CD14-positive monocyte (primary cell): Measurements from ENCODE around the gene TTC39B. TPM values are rescaled to one million over a fixed set of nuclear protein-coding genes. Genes with fewer than 3 reads are reported as not detected.

Source experiments
- DNase-seq, 3 donors: peaks; one replicate each; pipeline ENCODE4 v3.0.0-alpha.2; 2011 to 2022
- H2AFZ ChIP-seq: 2 replicates; pipeline ENCODE4 v1.6.0; 2012; ENCODE audit warnings: mild to moderate bottlenecking, low read depth, low read length, inconsistent platforms; ENCODE audit not compliant: insufficient read depth, poor library complexity, severe bottlenecking
- H3K27ac ChIP-seq, 2 donors: 1 replicate in 1 of 2; 2 replicates in 1 of 2; pipeline ENCODE4 v1.5.1; 2012 to 2013; ENCODE audit warnings: low read length in 2 of 2, control low read depth in 1 of 2, inconsistent platforms in 1 of 2, low read depth in 1 of 2, mild to moderate bottlenecking in 1 of 2
- H3K27me3 ChIP-seq, 2 donors: one replicate each; pipeline versions ENCODE4 v1.6.0 to v1.6.1; 2011 to 2013; ENCODE audit warnings: low read length in 2 of 2; ENCODE audit not compliant: control insufficient read depth in 2 of 2, insufficient read depth in 2 of 2
- H3K36me3 ChIP-seq, 2 donors: replicated peaks in 1 of 2; 1 replicate in 1 of 2; 2 replicates in 1 of 2; pipeline versions ENCODE4 v1.5.1 to v1.6.1; 2012 to 2013; ENCODE audit warnings: low read length in 2 of 2, control low read depth in 1 of 2, inconsistent platforms in 1 of 2, mild to moderate bottlenecking in 1 of 2; ENCODE audit not compliant: insufficient read depth in 2 of 2, control insufficient read depth in 1 of 2
- H3K4me1 ChIP-seq, 2 donors: 1 replicate in 1 of 2; 2 replicates in 1 of 2; pipeline versions ENCODE4 v1.5.1 to v1.6.1; 2012 to 2013; ENCODE audit warnings: low read length in 2 of 2, control low read depth in 1 of 2, inconsistent platforms in 1 of 2, mild to moderate bottlenecking in 1 of 2, moderate library complexity in 1 of 2; ENCODE audit not compliant: insufficient read depth in 2 of 2, control insufficient read depth in 1 of 2
- H3K4me2 ChIP-seq: replicated peaks from 2 replicates; pipeline ENCODE3; 2012; ENCODE audit warnings: low read length, moderate library complexity, mild to moderate bottlenecking; ENCODE audit not compliant: poor library complexity, severe bottlenecking; ENCODE audit errors: extremely low read depth
- H3K4me3 ChIP-seq, 3 experiments: fragments of 200-600 bp in 1 of 3; sonication (generic) in 1 of 3; replicated peaks in 1 of 3; 1 replicate in 2 of 3; 2 replicates in 1 of 3; pipeline ENCODE4 v1.5.1; 2011 to 2013; ENCODE audit warnings: low read length in 3 of 3, mild to moderate bottlenecking in 3 of 3, control low read depth in 2 of 3, low read depth in 2 of 3, inconsistent platforms in 1 of 3, moderate library complexity in 1 of 3
- H3K79me2 ChIP-seq: 2 replicates; pipeline ENCODE4 v1.6.0; 2012; ENCODE audit warnings: mild to moderate bottlenecking, control low read depth, inconsistent platforms, low read length, moderate library complexity; ENCODE audit not compliant: insufficient read depth
- H3K9ac ChIP-seq: 2 replicates; pipeline ENCODE4 v1.6.0; 2017; ENCODE audit warnings: low read length, mild to moderate bottlenecking; ENCODE audit not compliant: insufficient read depth, poor library complexity, severe bottlenecking
- H3K9me3 ChIP-seq, 2 donors: replicated peaks in 1 of 2; 1 replicate in 1 of 2; 2 replicates in 1 of 2; pipeline versions ENCODE4 v1.5.1 to v1.6.1; 2012 to 2013; ENCODE audit warnings: low read length in 2 of 2, control low read depth in 1 of 2; ENCODE audit not compliant: control insufficient read depth in 1 of 2, insufficient read depth in 1 of 2
- H4K20me1 ChIP-seq: 2 replicates; pipeline ENCODE4 v1.6.0; 2012; ENCODE audit warnings: mild to moderate bottlenecking, low read length, control low read depth, moderate library complexity; ENCODE audit not compliant: insufficient read depth
- H3K27ac Mint-ChIP-seq, 7 donors: one replicate each; pipeline ENCODE4 v1.8.0; 2020; ENCODE audit warnings: mild to moderate bottlenecking in 7 of 7, mixed read lengths in 7 of 7, moderate library complexity in 6 of 7, inconsistent platforms in 2 of 7
- H3K27me3 Mint-ChIP-seq, 3 donors: one replicate each; pipeline ENCODE4 v1.8.0; 2021 to 2022; ENCODE audit warnings: low read depth in 3 of 3, mild to moderate bottlenecking in 3 of 3, mixed read lengths in 3 of 3, moderate library complexity in 3 of 3, inconsistent platforms in 1 of 3
- H3K36me3 Mint-ChIP-seq, 2 donors: one replicate each; pipeline ENCODE4 v1.8.0; 2020; ENCODE audit warnings: mixed read lengths in 2 of 2, inconsistent platforms in 1 of 2, mild to moderate bottlenecking in 1 of 2
- H3K4me1 Mint-ChIP-seq: one replicate; pipeline ENCODE4 v1.8.0; 2020; ENCODE audit warnings: mild to moderate bottlenecking, mixed read lengths
- H3K4me3 Mint-ChIP-seq, 2 donors: one replicate each; pipeline ENCODE4 v1.8.0; 2020; ENCODE audit warnings: mild to moderate bottlenecking in 2 of 2, mixed read lengths in 2 of 2, moderate library complexity in 1 of 2
- H3K9me3 Mint-ChIP-seq, 7 donors: one replicate each; pipeline ENCODE4 v1.8.0; 2020 to 2022; ENCODE audit warnings: mixed read lengths in 7 of 7, mild to moderate bottlenecking in 6 of 7, moderate library complexity in 6 of 7, inconsistent platforms in 2 of 7
- WGBS: methylation state at CpG from one replicate; pipeline ENCODE4 v1.1.5; 2013; ENCODE audit warnings: missing lambda C conversion rate; ENCODE audit not compliant: insufficient coverage; 5-methylcytosine and 5-hydroxymethylcytosine counted together
- intact Hi-C, 2 donors: fragments of 100-400 bp; cut with micrococcal nuclease; formaldehyde crosslinking; loops; one replicate each; pipeline versions ENCODE4 v1.15.0 to v1.15.1; 2023
- polyA plus RNA-seq, 3 donors: library from polyadenylated mRNA; depleted of rRNA in 1 of 3; unstranded in 2 of 3; stranded (reverse) in 1 of 3; fragments of 300-500 nt in 2 of 3; fragments of >200 nt in 1 of 3; fragmentation: Illumina TruSeq in 2 of 3; gene quantifications; 1 replicate in 2 of 3; 2 replicates in 1 of 3; pipeline ENCODE4 v1.2.3, GENCODE V29; 2012 to 2021
- TF ChIP-seq, protein P1 (sequence below): fragments of 200-600 bp; IDR thresholded peaks from one replicate; pipeline ENCODE4 v1.8.0; 2022; ENCODE audit warnings: antibody characterized with exemption, mild to moderate bottlenecking

Gene TTC39B
- polyA plus RNA-seq, 3 donors, result 0.87 to 5.3 (median 3.1) TPM

DNA sequence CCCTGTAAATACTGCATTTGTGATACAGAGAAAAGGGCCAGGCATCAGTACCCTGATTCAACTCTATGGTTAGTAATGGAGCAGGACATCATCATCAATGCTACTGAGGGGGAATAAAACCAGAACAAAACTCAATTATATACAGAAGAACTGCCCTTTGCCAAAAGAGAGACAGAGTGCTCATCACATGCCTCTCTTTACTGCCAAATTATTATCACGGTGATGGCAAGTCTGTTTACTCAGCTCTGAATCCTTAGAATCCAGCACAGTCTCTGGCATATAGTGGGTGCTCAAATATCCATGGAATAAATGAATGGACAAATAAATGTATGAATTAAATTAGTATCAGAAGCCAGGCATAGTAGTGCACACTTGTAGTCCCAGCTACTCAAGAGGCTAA, 130.2 kb downstream of the TTC39B start:
- H3K4me3 Mint-ChIP-seq, result no peak overlapping the region
- H2AFZ ChIP-seq, result no peak overlapping the region
- no peaks in the 10 kb centered on the region for H3K79me2 ChIP-seq
- H3K27me3 Mint-ChIP-seq, result no peaks in the 10 kb centered on the region
- no peak overlapping the region for H3K4me3 ChIP-seq
- intact Hi-C loops, result no loop called here
- H3K27ac ChIP-seq, result no peak overlapping the region
- H3K4me1 ChIP-seq, result no peaks in the 10 kb centered on the region
- no peaks in the 10 kb centered on the region for H4K20me1 ChIP-seq
- no peak for DNase-seq
- H3K9me3 Mint-ChIP-seq, result peaks cover 0 to 6% (median 0%) of the 10 kb centered on the region in 7 donors
- H3K27me3 ChIP-seq, result no peaks in the 10 kb centered on the region
- no peak overlapping the region for H3K27ac Mint-ChIP-seq
- no CpG with 5 or more reads among the region's 1 CpG for WGBS
- no peaks in the 10 kb centered on the region for H3K4me1 Mint-ChIP-seq
- no peaks in the 10 kb centered on the region for H3K9me3 ChIP-seq
- H3K4me2 ChIP-seq, result no peak overlapping the region
- no peak overlapping the region for H3K9ac ChIP-seq
- TF ChIP-seq, protein P1, sequence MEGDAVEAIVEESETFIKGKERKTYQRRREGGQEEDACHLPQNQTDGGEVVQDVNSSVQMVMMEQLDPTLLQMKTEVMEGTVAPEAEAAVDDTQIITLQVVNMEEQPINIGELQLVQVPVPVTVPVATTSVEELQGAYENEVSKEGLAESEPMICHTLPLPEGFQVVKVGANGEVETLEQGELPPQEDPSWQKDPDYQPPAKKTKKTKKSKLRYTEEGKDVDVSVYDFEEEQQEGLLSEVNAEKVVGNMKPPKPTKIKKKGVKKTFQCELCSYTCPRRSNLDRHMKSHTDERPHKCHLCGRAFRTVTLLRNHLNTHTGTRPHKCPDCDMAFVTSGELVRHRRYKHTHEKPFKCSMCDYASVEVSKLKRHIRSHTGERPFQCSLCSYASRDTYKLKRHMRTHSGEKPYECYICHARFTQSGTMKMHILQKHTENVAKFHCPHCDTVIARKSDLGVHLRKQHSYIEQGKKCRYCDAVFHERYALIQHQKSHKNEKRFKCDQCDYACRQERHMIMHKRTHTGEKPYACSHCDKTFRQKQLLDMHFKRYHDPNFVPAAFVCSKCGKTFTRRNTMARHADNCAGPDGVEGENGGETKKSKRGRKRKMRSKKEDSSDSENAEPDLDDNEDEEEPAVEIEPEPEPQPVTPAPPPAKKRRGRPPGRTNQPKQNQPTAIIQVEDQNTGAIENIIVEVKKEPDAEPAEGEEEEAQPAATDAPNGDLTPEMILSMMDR, result no peak
- peaks cover 0 to 2% of the 10 kb centered on the region in 2 donors for H3K36me3 ChIP-seq
- peaks cover 23 to 25% of the 10 kb centered on the region in 2 donors for H3K36me3 Mint-ChIP-seq

DNA sequence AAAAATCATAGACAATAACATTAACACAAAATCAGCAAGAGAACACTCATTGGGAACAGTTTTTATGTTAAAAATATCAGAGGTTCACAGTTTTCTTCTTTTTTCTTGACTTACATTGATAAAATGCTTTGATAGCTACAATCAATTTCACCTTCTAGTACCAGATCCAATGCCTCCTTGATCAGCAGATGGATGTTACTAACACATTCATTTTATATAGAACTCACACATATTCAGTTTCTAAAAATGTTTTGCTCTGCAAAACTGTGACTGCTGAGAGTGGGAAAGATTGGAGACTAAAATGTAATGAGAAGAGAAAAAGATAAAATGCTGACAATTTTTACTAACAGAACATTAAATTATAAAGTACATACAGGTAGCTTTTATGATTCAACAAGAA, 143.1 kb downstream of the TTC39B start:
- no peak overlapping the region for H3K4me2 ChIP-seq
- H3K36me3 ChIP-seq, result no peaks in the 10 kb centered on the region
- H3K4me3 ChIP-seq, result no peak overlapping the region
- no peak overlapping the region for H3K27ac ChIP-seq
- Mint-ChIP-seq H3K27ac (no peak overlapping the region), H3K4me3 (no peak overlapping the region), H3K36me3 (peaks cover 0 to 9% of the 10 kb centered on the region in 2 donors), H3K27me3 (peaks cover 0 to 6% (median 0%) of the 10 kb centered on the region in 3 donors), H3K4me1 (no peaks in the 10 kb centered on the region), H3K9me3 (peaks cover 0 to 3% (median 0%) of the 10 kb centered on the region in 7 donors)
- no peak for DNase-seq
- no peak overlapping the region for H2AFZ ChIP-seq
- no peaks in the 10 kb centered on the region for H4K20me1 ChIP-seq
- no peak overlapping the region for H3K9ac ChIP-seq
- H3K79me2 ChIP-seq, result no peaks in the 10 kb centered on the region
- H3K4me1 ChIP-seq, result no peaks in the 10 kb centered on the region
- H3K27me3 ChIP-seq, result no peaks in the 10 kb centered on the region
- intact Hi-C loops, result no loop called here
- no peaks in the 10 kb centered on the region for H3K9me3 ChIP-seq
- TF ChIP-seq, protein P1, result no peak
